ENCODE data around the gene FOXK1.

Gene FOXK1

DNA sequence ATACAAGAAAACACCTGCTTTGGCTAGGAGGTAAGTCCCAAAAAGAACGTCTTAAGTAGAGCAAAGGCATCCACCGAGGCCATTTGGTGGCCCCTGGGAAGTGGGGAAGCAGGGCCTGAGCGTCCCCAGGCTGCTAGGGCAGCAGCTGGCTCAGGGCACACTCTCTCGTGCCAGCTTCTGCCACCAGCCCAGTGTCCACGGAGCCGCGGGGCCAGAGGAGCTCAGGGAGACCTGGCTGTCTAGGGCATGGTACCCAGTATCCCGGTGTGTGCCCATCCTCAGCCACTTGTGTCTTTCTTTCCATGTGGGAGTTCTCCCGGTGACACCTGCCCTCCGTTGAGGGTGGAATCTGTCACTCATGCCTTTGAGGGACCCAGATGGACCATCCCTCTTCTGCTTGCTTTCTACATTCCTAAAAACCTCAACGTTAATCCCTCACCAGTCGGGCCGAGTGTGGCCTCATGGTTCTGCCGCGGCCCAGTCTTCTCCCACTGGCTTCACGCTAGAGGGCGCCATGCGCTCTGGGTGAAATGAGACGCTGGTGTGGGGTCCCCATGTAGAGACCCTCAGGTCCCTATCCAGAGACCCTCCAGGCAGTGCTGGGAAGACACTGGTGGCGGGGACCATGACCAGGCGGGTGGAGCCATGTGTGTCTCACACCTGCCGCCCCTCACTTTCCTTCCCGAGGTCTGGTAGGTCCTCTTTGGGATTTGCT lies 83.8 kb downstream of the FOXK1 start:
- no peak for DNase-seq (ENCODE audit: low read depth in 2 of 2)

DNA sequence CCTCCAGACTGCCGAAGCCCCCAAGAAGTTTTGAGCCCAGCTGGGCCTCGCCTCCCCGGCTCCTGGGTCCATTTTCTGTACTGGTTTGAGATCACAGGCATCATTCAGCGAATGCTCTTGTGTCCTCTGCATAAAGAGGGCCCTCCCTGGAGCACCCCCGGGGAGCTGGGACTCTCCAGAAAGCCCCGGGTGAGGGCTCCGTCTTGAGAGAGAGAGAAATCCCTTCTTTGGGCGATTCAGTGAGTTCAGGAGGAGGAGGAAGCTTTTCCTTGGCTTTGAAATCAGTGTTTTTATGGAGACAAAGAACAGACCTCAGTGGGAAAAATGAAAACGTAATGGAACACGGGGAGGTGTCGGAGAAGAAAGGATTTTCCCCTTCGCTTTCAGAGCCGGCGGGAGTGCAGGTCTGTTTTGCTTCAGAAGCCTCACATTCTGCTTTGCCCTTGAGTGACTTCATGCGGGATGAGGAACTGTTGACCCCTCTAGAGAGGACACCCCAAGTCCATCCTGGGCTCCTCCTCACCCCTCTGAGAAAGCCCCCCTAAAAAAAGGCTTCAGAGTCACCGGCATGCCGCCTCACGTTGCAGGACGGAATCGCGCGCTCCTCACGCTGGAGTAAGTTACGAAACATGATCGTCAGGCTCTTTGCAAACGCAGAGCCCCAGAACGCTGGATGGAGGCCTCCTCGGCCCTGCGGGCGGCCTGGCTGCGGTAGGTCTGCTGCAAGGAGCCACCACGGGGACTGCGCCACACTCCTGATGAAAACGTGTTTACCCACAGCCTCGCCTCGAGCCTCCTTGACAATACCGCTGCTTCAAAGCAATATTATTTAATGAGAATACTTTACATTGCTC lies 84.8 kb downstream of the FOXK1 start:
- no peak for DNase-seq (ENCODE audit: low read depth in 2 of 2)

DNA sequence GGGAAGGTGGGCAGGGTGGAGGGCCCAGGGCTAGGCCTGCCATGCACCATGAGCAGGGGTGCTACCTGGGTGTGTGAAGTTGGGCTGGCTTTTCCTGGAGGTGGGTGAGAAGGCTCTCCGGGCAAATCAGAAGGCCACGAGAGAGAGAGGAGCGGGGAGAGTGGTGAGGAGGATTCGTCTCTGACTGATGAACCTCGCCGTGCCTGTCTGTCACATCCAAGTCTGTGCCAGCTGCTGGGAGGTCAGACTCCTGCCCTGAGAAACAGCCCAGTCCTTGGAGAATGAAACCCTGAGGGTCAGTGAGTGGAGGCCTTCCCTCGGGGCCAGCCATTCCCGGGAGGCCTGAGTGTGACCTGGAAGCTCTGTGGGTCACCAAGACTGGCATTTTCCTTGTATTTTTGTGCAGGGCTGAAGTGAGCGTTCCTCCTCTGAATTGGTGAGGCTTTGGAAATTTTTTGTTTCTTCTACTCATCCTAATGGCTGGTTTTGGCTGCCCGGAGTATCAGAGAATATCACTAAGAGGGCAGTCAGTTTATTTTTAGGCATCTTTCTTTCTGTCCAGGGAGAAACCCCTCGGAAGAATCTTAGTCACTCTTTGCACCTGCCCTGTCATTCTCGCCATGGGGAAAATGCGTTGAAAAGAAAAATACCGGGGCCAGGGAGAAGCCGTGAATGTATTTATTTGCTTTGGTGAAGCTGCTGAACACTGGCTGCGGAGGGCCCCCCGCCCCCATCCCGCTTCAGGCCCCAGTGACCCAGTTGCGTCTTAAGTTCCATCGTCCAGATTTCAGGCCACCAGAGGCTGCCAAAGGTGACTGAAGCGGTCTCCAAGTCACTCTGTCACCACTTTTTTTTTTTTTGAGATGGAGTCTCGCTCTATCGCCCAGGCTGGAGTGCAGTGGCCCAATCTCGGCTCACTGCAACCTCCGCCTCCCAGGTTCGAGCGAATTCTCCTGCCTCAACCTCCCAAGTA lies 86.8 kb downstream of the FOXK1 start:
- DNase-seq (ENCODE audit: low read depth in 2 of 2) = no peak

DNA sequence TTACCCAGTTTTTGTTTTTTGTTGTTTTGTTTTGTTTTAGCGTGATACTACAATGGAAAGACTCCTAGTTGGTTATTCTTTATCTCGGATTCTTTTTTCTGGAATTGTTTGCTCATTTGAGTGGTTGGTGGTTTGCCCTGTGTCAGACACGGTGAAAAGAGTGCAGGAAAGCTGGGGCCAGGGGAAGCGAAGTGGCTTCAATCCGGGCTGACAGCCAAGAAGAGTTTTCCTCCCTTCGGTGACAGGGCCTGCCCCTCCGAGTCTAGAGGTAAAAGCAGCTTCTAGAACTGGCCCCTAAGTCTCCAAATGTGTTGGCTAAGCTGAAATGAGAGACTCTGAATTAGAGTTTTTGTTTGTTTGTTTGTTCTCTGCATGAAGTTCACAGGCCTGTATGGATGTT lies 87.7 kb downstream of the FOXK1 start:
- DNase-seq (ENCODE audit: low read depth in 2 of 2) = no peak

DNA sequence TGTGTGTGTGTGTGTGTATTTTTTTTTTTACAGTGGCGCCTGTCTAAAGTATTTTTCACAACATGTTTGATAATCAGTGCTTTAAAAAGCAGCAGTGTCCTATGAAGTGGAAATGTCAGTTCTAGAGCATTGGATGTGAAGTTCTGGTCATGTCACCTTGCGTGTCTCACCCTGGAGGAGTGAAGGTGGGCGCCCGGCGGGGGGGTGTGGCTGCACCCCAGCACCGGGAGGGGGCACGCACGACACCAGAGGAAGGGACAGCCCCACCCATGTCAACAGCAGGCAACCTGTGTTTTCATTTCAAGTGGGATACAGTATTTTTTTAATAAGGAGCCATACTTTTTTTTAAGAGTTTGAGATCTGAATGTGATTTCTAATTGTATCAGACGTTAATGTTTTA lies 88.8 kb downstream of the FOXK1 start:
- no peak for DNase-seq (ENCODE audit: low read depth in 2 of 2)

DNA sequence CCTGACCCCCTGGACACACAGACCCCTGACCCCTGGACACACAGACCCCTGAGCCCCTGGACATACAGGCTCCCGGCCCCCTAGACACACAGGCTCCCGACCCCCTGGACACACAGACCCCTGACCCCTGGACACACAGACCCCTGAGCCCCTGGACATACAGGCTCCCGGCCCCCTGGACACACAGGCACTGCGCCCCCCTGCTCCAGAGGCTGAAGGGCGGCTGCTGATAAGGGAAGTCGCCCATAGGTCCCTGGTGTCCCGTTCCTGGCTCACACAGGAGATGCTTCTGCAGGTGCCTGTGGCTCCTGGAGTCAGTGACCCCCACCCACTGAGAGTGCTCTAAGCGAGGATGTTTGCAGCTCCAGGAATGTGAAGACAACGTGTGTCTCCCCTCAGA lies 89.6 kb downstream of the FOXK1 start:
- DNase-seq (ENCODE audit: low read depth in 2 of 2) = no peak

DNA sequence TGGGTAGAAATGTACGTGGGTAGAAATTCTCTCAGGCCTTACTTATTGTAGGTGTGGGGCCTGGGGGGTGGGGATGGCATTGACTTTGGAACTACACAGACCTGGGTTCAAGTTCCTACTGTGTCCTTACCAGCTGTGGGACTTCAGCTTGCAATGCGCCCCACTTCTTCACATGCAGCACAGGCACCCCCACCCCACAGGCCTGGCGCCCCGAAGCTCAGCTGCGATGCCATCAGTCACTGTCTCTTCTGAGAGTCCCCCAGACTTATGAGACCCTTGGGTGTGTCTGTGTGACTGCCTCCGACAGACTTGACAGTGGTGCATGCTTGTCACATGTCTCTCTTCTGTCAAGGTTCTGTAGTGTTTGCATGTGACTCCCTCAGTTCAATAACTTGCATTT lies 90.2 kb downstream of the FOXK1 start:
- DNase-seq (ENCODE audit: low read depth in 2 of 2) = no peak

DNA sequence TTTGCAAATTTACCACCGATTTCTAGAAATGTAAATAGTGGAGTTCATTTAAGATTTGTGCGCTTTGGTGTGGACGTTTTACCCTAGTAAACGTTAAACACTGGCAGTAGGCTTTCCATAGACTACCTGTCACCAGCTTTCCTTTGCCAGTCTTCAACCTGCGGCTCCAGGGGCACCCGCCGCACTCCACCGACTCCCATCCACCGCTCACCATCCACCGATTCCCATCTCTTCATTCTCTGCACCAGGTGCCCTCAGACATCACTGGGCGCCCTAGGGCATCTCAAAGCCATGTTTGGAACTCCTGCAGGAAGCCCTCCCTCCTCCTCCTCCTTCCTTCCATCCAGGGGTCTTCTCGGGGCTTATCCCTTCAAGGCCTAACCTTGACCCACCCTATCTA lies 91.9 kb downstream of the FOXK1 start:
- no peak for DNase-seq (ENCODE audit: low read depth in 2 of 2)

DNA sequence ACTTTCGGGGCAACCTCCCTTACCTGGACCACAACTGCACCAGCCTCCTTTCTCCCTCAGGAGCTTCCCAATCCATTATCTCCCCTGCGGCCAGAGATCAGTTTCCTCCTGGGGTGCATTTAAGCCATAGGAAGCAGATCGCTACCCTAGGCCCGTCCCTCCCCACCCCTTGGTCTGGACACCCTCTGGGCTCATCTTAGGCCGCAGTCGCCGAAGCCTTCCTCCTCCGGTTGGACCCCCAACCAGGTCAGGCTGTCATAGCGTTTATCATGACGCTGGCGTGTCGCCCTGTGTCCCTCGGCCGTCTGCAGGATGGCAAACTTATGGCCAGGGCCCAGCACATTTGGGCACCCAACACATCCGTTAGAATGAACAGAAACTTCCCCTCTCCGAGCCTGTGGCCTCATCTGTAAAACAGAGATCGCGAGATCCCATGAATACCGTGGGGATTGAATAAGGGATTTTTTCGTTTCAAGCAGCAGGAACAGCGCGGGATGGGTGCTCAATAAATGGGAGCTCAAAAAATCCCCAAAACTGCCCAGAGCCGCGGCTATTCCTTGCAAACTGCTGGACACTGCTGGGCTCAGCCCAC lies 92.7 kb downstream of the FOXK1 start:
- no peak for DNase-seq (ENCODE audit: low read depth in 2 of 2)

DNA sequence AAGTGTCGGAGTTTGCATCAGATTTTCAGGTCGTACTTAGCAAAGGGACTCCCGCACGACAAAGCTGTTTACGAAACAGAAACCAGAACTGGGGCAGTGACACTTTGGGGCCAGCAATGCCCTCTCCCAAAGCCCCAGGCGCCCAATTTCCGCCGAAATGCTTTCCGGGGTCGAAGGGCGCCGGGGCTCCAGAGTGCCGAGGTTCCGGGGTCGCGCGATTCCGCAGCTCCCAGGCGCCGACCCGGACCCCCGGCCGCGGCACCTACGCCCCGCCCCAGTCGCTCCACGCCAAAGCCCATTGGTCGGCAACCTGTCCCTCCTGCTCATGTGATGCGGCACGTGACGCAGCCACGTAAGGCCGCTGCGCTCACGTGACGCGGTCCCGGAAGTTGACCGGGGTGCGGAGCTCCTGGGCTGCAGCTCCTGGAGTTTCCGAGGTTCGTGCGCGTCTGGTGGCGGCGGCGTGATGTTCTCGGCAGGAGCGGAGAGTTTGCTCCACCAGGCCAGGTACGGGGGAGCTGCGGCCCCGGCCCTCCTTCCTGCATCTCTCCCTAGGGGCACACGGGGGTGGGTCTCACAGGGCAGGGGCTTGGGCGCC lies 93.3 kb downstream of the FOXK1 start, which contains the start of gene AP5Z1:
TSS of gene AP5Z1 (plus strand) at position 374 of the 598 bp plus-strand sequence. CDS start at position 467, 93 bp downstream.
- peak; percentile 92 to 95 for DNase-seq (ENCODE audit: low read depth in 2 of 2)

DNA sequence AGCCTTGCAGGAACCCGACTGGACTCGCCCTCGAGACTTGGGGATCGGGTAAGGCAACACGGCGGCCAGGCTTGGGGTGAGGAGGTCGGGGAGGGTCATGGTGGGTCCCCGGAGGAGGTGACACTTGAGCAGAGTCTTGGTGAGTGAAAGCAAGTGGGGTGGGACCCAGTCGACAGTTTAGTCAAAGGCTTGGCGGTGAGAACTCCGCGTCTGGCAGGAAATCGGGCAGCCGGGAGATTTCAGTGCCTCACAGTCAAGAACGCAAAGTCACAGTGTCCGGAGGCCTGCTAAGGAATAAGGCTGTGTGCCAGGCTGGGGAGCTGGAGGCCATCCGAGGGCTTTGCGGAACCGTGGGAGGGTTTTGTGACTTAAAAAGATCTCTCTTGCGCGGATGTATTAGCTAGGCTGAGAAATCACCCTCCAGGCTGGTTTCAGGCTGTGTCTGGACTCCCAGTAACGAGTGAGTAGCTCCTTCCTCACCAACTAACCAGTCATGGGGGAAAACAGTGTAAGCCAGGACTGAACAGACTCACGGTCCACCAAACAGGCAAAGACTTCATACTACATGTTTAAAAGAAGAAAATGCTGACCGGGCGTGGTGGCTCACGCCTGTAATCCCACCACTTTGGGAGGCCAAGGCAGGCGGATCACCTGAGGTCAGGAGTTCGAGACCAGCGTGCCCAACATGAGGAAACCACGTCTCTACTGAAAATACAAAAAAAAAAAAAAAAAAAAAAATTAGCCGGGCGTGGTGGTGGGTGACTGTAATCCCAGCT lies 93.9 kb downstream of the FOXK1 start:
- peak in 1 of 2 donors; percentile 13 for DNase-seq (ENCODE audit: low read depth in 2 of 2)

DNA sequence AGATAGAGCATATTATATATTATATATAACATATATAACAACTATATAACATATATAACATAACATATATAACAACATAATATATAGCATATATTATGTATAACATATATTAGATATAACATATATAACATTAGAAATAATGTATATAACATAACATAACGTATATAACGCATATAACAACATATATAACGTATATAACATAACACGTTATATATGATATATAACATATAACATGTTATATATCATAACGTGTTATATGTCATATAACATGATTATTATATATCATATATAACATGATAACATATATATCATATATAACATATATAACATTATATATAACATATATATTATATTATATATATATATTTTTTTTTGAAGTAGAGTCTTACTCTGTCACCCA lies 97.0 kb downstream of the FOXK1 start:
- DNase-seq (ENCODE audit: low read depth in 2 of 2) = no peak

DNA sequence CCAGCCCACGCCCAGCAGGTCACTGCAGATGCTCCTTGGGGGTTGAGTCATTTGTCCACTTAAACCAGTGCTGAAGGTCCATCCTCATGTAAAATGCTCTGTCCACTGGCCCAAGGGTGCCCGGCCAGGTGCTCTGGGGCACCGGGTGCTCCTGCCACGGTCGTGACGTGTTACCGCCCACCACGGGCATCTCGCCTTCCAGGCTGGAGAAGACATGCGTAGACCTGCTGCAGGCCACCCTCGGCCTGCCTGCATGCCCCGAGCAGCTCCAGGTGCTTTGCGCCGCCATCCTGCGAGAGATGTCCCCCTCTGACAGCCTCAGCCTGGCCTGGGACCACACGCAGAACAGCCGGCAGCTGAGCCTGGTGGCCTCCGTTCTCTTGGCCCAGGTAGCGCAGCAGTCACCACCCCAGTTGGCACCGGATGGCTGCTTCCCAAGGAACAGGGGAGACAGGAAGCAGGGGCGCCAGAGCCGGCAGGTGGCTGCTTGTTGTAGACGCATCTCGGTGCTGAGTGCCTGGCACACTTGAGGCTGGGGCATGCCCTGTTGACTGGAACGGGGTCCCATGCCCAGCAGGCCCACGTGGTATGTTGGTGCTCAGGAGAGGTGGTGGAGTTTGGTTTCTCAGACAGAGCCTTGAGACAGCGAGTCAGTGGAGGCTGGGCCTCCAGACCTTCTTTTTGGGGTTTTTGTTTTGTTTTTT lies 99.4 kb downstream of the FOXK1 start:
- DNase-seq (ENCODE audit: low read depth in 2 of 2) = no peak

DNA sequence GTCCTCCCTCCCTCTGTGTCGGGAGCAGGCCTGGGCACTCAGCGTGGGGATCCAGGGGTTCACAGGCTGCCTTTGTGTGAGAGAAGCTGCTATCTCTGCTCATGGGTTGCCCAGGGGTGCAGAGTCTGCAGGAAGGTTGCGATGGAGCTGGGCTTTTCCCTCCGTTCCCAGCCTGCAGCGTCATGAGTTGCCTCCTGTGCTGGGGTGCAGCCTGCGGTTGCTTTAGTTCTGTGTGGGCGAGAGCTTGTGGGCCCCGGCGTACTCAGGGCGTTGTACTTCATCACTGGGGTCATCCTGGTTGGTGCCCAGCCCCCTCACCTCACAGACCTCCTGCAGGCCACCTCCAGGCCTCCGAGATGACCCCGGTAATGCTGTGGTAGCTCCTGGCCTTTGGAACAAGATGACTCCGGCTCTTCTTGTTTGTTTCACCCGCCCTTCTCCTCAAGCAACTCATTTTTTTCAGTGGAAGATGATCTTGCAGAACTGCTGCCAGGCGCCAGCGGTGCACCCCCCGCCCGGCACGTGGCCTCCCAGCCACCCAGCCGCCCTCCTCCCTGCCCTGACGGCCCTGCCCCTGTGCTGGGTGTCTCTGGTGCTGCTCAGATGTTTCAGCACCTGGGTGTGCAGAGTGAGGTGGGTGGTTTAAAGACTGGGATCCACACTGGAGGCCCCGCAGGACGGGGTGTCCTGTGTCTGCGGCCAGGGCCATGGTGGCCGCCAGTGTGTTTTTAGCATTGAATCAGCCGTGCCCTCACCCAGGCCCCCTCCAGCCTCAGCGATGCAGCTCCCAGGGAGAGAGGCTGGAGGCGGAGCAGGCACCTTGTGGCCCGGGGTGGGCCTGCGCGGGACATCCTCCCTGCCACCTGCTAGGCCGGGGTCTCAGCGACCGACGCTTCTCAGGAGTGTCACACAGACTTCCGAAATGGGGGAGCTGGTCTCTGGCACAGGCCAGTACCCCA lies 100.5 kb downstream of the FOXK1 start:
- no peak for DNase-seq (ENCODE audit: low read depth in 2 of 2)

DNA sequence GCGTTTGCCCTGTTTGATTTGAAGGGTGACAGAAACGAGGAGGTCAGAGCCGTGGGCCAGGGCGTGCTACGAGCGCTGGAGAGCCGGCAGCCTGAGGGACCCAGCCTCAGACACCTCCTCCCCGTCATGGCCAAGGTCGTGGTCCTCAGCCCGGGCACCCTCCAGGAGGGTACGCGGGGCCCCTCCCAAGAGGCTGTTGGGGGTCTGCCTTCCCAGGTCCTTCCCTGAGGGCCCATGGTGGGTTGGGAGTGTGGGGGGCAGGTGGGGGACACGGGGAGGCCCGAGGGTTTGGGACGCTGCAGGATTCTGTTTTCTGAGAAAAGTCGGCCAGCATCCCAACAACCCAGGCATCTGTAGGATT lies 101.2 kb downstream of the FOXK1 start:
- DNase-seq (ENCODE audit: low read depth in 2 of 2) = no peak

DNA sequence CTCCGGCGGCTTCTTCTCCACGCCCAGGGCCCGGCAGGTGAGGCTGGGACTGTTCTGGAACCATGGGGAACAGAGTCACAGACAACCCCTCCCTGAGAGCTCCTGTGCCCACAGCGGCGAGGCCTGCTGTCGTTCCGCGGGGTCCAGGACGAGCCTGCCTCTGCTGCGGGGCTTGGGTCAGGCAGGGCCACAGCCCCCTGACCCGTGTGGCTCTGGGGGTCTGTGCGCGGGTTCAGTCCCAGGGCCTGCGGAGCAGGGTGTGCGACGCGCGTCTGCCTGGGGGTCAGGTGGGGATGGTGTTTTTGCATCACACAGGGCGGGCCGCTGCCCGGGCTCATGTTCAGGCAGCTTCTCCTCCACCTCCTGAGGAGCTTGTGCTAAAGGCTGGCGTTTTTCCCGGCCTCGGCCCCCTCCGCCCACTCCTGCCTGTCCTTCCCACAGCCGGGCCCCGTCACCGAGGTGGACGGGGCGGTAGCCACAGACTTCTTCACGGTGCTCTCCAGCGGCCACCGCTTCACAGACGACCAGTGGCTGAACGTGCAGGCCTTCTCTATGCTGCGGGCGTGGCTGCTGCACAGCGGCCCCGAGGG lies 101.8 kb downstream of the FOXK1 start:
- DNase-seq (ENCODE audit: low read depth in 2 of 2) = no peak

DNA sequence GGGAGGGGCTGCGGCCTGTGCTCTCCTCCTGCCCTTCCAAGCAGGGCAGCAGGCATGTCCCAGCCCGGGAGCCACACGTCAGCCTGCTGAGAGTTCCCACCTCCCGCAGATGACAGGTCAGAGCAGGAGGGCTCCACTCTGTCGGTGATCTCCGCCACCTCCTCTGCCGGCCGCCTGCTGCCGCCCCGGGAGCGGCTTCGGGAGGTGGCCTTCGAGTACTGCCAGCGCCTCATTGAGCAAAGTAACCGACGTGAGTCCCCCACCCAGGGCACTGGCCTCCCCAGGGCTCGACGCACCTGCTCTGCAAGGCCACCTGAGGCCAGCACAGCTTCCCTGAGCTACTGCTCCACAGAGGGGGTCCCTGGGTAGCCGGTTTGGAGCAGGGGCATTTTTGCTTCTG lies 102.7 kb downstream of the FOXK1 start:
- no peak for DNase-seq (ENCODE audit: low read depth in 2 of 2)

DNA sequence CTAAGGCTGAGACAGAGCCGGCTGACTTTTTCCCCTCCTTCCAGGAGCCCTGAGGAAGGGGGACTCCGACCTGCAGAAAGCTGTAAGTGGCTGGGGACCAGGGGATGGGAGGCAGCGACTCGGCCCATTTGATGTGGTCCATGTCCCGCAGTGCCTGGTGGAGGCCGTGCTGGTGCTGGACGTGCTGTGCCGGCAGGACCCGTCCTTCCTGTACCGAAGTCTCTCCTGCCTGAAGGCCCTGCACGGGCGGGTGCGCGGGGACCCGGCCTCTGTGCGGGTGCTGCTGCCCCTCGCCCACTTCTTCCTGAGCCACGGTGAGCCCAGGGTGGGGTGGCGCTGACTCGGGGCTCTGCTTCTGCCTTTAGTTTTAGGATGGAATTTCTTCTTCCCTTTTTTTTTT lies 103.3 kb downstream of the FOXK1 start:
- no peak for DNase-seq (ENCODE audit: low read depth in 2 of 2)
